H9 (cell line): ENCODE results near the gene LYPLA2. TPM values are rescaled to one million over a fixed set of nuclear protein-coding genes. Genes with fewer than 3 reads are reported as not detected.

Experiments used
- DNase-seq: peaks from one replicate; pipeline ENCODE4 v3.0.0-alpha.2; 2017
- H2AFZ ChIP-seq: one replicate; pipeline ENCODE4 v1.6.1; 2013; ENCODE audit warnings: mild to moderate bottlenecking, low read length, control low read depth, moderate library complexity
- H2AK5ac ChIP-seq: 2 replicates; pipeline ENCODE4 v1.6.1; 2013; ENCODE audit warnings: low read length, control low read depth, mixed read lengths; ENCODE audit not compliant: insufficient read length
- H2BK120ac ChIP-seq: one replicate; pipeline ENCODE4 v1.6.1; 2013; ENCODE audit warnings: low read depth, mild to moderate bottlenecking, low read length, control low read depth, inconsistent platforms; ENCODE audit not compliant: poor library complexity, severe bottlenecking
- H2BK12ac ChIP-seq: 2 replicates; pipeline ENCODE4 v1.6.1; 2013; ENCODE audit warnings: low read length, control low read depth, mixed read lengths, low read depth; ENCODE audit not compliant: insufficient read length
- H2BK15ac ChIP-seq: 2 replicates; pipeline ENCODE4 v1.6.1; 2013; ENCODE audit warnings: low read depth, low read length, control low read depth
- H2BK20ac ChIP-seq: one replicate; pipeline ENCODE4 v1.6.1; 2013; ENCODE audit warnings: low read depth, mild to moderate bottlenecking, low read length, control low read depth, inconsistent platforms; ENCODE audit not compliant: poor library complexity, severe bottlenecking
- H2BK5ac ChIP-seq: 2 replicates; pipeline ENCODE4 v1.6.1; 2013; ENCODE audit warnings: low read length, control low read depth, mixed read lengths; ENCODE audit not compliant: insufficient read length
- H3K14ac ChIP-seq: 2 replicates; pipeline ENCODE4 v1.6.1; 2013; ENCODE audit warnings: low read length, control low read depth; ENCODE audit not compliant: insufficient read depth
- H3K18ac ChIP-seq: 2 replicates; pipeline ENCODE4 v1.6.1; 2013; ENCODE audit warnings: low read depth, mild to moderate bottlenecking, mixed read lengths, low read length, control low read depth; ENCODE audit not compliant: insufficient read length
- H3K23ac ChIP-seq: 2 replicates; pipeline ENCODE4 v1.6.1; 2013; ENCODE audit warnings: low read length, control low read depth, mixed read lengths, low read depth; ENCODE audit not compliant: insufficient read length
- H3K23me2 ChIP-seq: 2 replicates; pipeline ENCODE4 v1.6.1; 2013; ENCODE audit warnings: low read depth, mild to moderate bottlenecking, mixed read lengths, low read length, control low read depth; ENCODE audit not compliant: insufficient read length, poor library complexity, severe bottlenecking
- H3K27ac ChIP-seq: 2 replicates; pipeline ENCODE4 v1.5.1; 2013; ENCODE audit warnings: low read length, control low read depth, mixed read lengths, low read depth; ENCODE audit not compliant: insufficient read length
- H3K27me3 ChIP-seq: 2 replicates; pipeline ENCODE4 v1.6.1; 2013; ENCODE audit warnings: low read length, control low read depth, inconsistent platforms; ENCODE audit not compliant: insufficient read depth
- H3K4ac ChIP-seq: 2 replicates; pipeline ENCODE4 v1.6.1; 2013; ENCODE audit warnings: low read depth, mild to moderate bottlenecking, control low read depth, inconsistent platforms, low read length, moderate library complexity
- H3K4me1 ChIP-seq: 2 replicates; pipeline ENCODE4 v1.6.1; 2013; ENCODE audit warnings: low read length, control low read depth, inconsistent platforms; ENCODE audit not compliant: insufficient read depth
- H3K4me2 ChIP-seq: 2 replicates; pipeline ENCODE4 v1.6.1; 2013; ENCODE audit warnings: low read length, control low read depth, mixed read lengths; ENCODE audit not compliant: insufficient read length, insufficient read depth
- H3K56ac ChIP-seq: 2 replicates; pipeline ENCODE4 v1.6.1; 2013; ENCODE audit warnings: low read depth, mild to moderate bottlenecking, mixed read lengths, low read length, control low read depth; ENCODE audit not compliant: insufficient read length
- H3K79me1 ChIP-seq: 2 replicates; pipeline ENCODE4 v1.6.1; 2013; ENCODE audit warnings: low read depth, mild to moderate bottlenecking, moderate library complexity, low read length, control low read depth, inconsistent platforms; ENCODE audit not compliant: insufficient read depth, poor library complexity, severe bottlenecking
- H3K79me2 ChIP-seq: 2 replicates; pipeline ENCODE4 v1.6.1; 2013; ENCODE audit warnings: low read length, control low read depth, inconsistent platforms; ENCODE audit not compliant: insufficient read depth
- H3K9ac ChIP-seq: 2 replicates; pipeline ENCODE4 v1.6.1; 2013; ENCODE audit warnings: low read length, control low read depth, mixed read lengths; ENCODE audit not compliant: insufficient read length; ENCODE audit errors: extremely low read depth
- H3K9me3 ChIP-seq: one replicate; pipeline ENCODE4 v1.6.1; 2013; ENCODE audit warnings: low read depth, low read length, inconsistent platforms; ENCODE audit not compliant: control insufficient read depth
- H3T11ph ChIP-seq: one replicate; pipeline ENCODE4 v1.6.1; 2013; ENCODE audit warnings: mild to moderate bottlenecking, low read length, control low read depth, inconsistent platforms
- H4K20me1 ChIP-seq: one replicate; pipeline ENCODE4 v1.6.1; 2013; ENCODE audit not compliant: control insufficient read depth, insufficient read length, insufficient read depth
- H4K5ac ChIP-seq: 2 replicates; pipeline ENCODE4 v1.6.1; 2013; ENCODE audit warnings: low read depth, mild to moderate bottlenecking, mixed read lengths, low read length, control low read depth; ENCODE audit not compliant: insufficient read length
- H4K8ac ChIP-seq: replicated peaks from 2 replicates; pipeline ENCODE4 v1.6.1; 2013; ENCODE audit warnings: low read length, control low read depth, mixed read lengths, low read depth; ENCODE audit not compliant: insufficient read length
- H4K91ac ChIP-seq: 2 replicates; pipeline ENCODE4 v1.6.1; 2013; ENCODE audit warnings: low read depth, mild to moderate bottlenecking, moderate library complexity, mixed read lengths, low read length, control low read depth; ENCODE audit not compliant: insufficient read length
- H3K27ac Mint-ChIP-seq, 3 experiments: 2 replicates in 2 of 3; 3 replicates in 1 of 3; pipeline ENCODE4 v1.8.0; 2020 to 2021; ENCODE audit warnings: mixed read lengths in 3 of 3, mild to moderate bottlenecking in 1 of 3, moderate library complexity in 1 of 3
- H3K27me3 Mint-ChIP-seq: 2 replicates; pipeline ENCODE4 v1.8.0; 2021; ENCODE audit warnings: low read depth, mild to moderate bottlenecking, moderate library complexity, mixed read lengths
- H3K36me3 Mint-ChIP-seq, 3 experiments: 2 replicates in 2 of 3; 3 replicates in 1 of 3; pipeline ENCODE4 v1.8.0; 2020 to 2021; ENCODE audit warnings: low read depth in 3 of 3, mixed read lengths in 3 of 3; ENCODE audit not compliant: insufficient read depth in 1 of 3
- H3K4me1 Mint-ChIP-seq, 2 experiments: 2 replicates each; pipeline ENCODE4 v1.8.0; 2020; ENCODE audit warnings: mixed read lengths in 2 of 2
- H3K4me3 Mint-ChIP-seq, 2 experiments: 2 replicates in 1 of 2; 3 replicates in 1 of 2; pipeline ENCODE4 v1.8.0; 2020 to 2021; ENCODE audit warnings: mild to moderate bottlenecking in 2 of 2, mixed read lengths in 2 of 2, moderate library complexity in 1 of 2
- H3K9me3 Mint-ChIP-seq, 2 experiments: 2 replicates in 1 of 2; 3 replicates in 1 of 2; pipeline ENCODE4 v1.8.0; 2020; ENCODE audit warnings: mild to moderate bottlenecking in 2 of 2, mixed read lengths in 2 of 2, moderate library complexity in 1 of 2
- CTCF ChIP-seq: fragments of 200-600 bp; sonication (generic); conservative IDR thresholded peaks from 3 replicates; pipeline ENCODE4 v1.8.0; 2021; ENCODE audit warnings: antibody characterized with exemption, mild to moderate bottlenecking
- WGBS: extraction: QIAGEN DNeasy Blood & Tissue Kit; methylation state at CpG from one replicate; pipeline ENCODE4 v1.1.7; 2013; ENCODE audit warnings: missing lambda C conversion rate, low lambda C conversion rate, mixed read lengths; ENCODE audit not compliant: insufficient read length; ENCODE audit errors: extremely low coverage; 5-methylcytosine and 5-hydroxymethylcytosine counted together
- total RNA-seq: library from RNA; stranded (reverse); gene quantifications from 2 replicates; pipeline ENCODE4 v1.2.1, GENCODE V29; 2021

Gene LYPLA2
- total RNA-seq, 1 experiment from 2014 or later = 118 TPM

- no peak overlapping the region for H3K4ac ChIP-seq
- no peak overlapping the region for H3K18ac ChIP-seq
- no peak for DNase-seq
- no peak overlapping the region for H3T11ph ChIP-seq
- H2BK15ac ChIP-seq = no peak overlapping the region
- no peak overlapping the region for H2AFZ ChIP-seq
- H3K4me3 Mint-ChIP-seq = peak overlapping the region in 1 of 2 experiments; percentile 15; a peak in 1 of 5 replicates
- peaks cover 13% of the 10 kb centered on the region for H3K23me2 ChIP-seq
- H3K4me2 ChIP-seq = no peak overlapping the region
- H2BK20ac ChIP-seq = no peak overlapping the region
- H3K9me3 ChIP-seq = no peaks in the 10 kb centered on the region
- H2AK5ac ChIP-seq = no peak overlapping the region
- no peak overlapping the region for H4K8ac ChIP-seq
- H3K14ac ChIP-seq = no peak overlapping the region
- no peak overlapping the region for H4K5ac ChIP-seq
- TF ChIP-seq CTCF = no peak
- H2BK120ac ChIP-seq = no peak overlapping the region
- no peaks in the 10 kb centered on the region for H4K20me1 ChIP-seq
- H3K4me1 ChIP-seq = no peaks in the 10 kb centered on the region
- no peak overlapping the region for H4K91ac ChIP-seq
- no peaks in the 10 kb centered on the region; the same call in 1 of the 2 replicates for H3K27me3 Mint-ChIP-seq
- H3K36me3 Mint-ChIP-seq = peaks cover 0 to 9% (median 3%) of the 10 kb centered on the region in 3 experiments; a peak in 4 of 7 replicates
- no peak overlapping the region for H2BK5ac ChIP-seq
- H3K27ac Mint-ChIP-seq = no peak overlapping the region
- H3K4me1 Mint-ChIP-seq = peaks cover 18 to 19% of the 10 kb centered on the region in 2 experiments
- no peak overlapping the region for H3K56ac ChIP-seq
- no peaks in the 10 kb centered on the region; a peak in 1 of 5 replicates for H3K9me3 Mint-ChIP-seq
- no peak overlapping the region for H2BK12ac ChIP-seq
- H3K9ac ChIP-seq = no peak overlapping the region
- no peaks in the 10 kb centered on the region for H3K79me1 ChIP-seq
- H3K27me3 ChIP-seq = no peaks in the 10 kb centered on the region
- peaks cover 9% of the 10 kb centered on the region; the same call in 1 of the 2 replicates for H3K79me2 ChIP-seq
- no CpG with 5 or more reads among the region's 5 CpGs for WGBS
- no peak overlapping the region for H3K27ac ChIP-seq
- no peak overlapping the region for H3K23ac ChIP-seq
These were observed 49.3 kb upstream of the LYPLA2 start for GRCh38 chr1:23741609-23742008.
